HepG2 (cell line): ENCODE data around the gene PAXIP1. TPM values are rescaled to one million over a fixed set of nuclear protein-coding genes. Genes with fewer than 3 reads are reported as not detected.

Experiments
- ATAC-seq: fragments of 200-7000 bp; cut with Tn5 transposase; 3 replicates; pipeline ENCODE4 v1.9.1; 2020; ENCODE audit warnings: mild to moderate bottlenecking, moderate library complexity
- BruUV-seq: library from RNA; stranded (reverse); fragments of 400-500 nt; replicated peaks from 2 replicates; lab custom pipeline; 2021; lab: Mats Ljungman, UMichigan
- CTCF ChIA-PET: fragments of 300-600 bp; formaldehyde crosslinking; extraction: SDS; loops from one replicate; lab custom pipeline; 2021; ENCODE audit warnings: low total read pairs, inconsistent platforms, low intra/inter-chr PET ratio; lab: Yijun Ruan, JAX
- POLR2A ChIA-PET: fragments of 350-600 bp; sonication (Branson Sonifier 250); formaldehyde crosslinking; loops from one replicate; lab custom pipeline; 2020; ENCODE audit warnings: antibody characterized with exemption, inconsistent platforms; lab: Yijun Ruan, JAX
- DNase-seq: peaks from one replicate; pipeline ENCODE4 v3.0.0-alpha.2; 2015; ENCODE audit warnings: low spot score
- FAIRE-seq: peaks from 3 replicates; lab custom pipeline; 2011; peaks lifted over from hg19 to GRCh38; lab: Jason Lieb, UNC
- H2AFZ ChIP-seq: one replicate; pipeline ENCODE4 v1.6.1; 2011; ENCODE audit warnings: low read length, inconsistent platforms
- H3K27ac ChIP-seq: fragments of 300-600 bp; 3 replicates; pipeline ENCODE4 v1.8.0; 2011; ENCODE audit warnings: mixed run types, mild to moderate bottlenecking, mixed read lengths, low read length, inconsistent platforms; ENCODE audit not compliant: insufficient read depth; ENCODE audit errors: extremely low read length
- H3K27me3 ChIP-seq, 2 experiments: fragments of 200-600 bp in 1 of 2; 2 replicates in 1 of 2; 3 replicates in 1 of 2; pipeline versions ENCODE4 v1.6.0 to v1.8.0; 2011; ENCODE audit warnings: low read length in 2 of 2, mild to moderate bottlenecking in 2 of 2, moderate library complexity in 2 of 2, inconsistent platforms in 1 of 2; ENCODE audit not compliant: insufficient read depth in 2 of 2, control insufficient read depth in 1 of 2
- H3K36me3 ChIP-seq, 2 experiments: fragments of 200-600 bp in 1 of 2; replicated peaks in 1 of 2; 2 replicates in 1 of 2; 3 replicates in 1 of 2; pipeline versions ENCODE4 v1.5.1 to v1.8.0; 2011; ENCODE audit warnings: low read length in 2 of 2, inconsistent platforms in 1 of 2; ENCODE audit not compliant: insufficient read depth in 2 of 2, control insufficient read depth in 1 of 2
- H3K4me1 ChIP-seq: 2 replicates; pipeline ENCODE4 v1.5.1; 2012; ENCODE audit warnings: low read length, inconsistent platforms; ENCODE audit not compliant: insufficient read depth
- H3K4me2 ChIP-seq: 2 replicates; pipeline ENCODE4 v1.6.0; 2011; ENCODE audit warnings: low read depth, low read length, inconsistent platforms
- H3K4me3 ChIP-seq, 3 experiments: fragments of 200-600 bp in 1 of 3; sonication (generic), shearing (Covaris generic) in 1 of 3; replicated peaks in 1 of 3; 2 replicates each; pipeline ENCODE4 v1.5.1; 2011 to 2016; ENCODE audit warnings: low read length in 3 of 3, inconsistent platforms in 2 of 3, low read depth in 2 of 3, mild to moderate bottlenecking in 2 of 3, control low read depth in 1 of 3, mixed read lengths in 1 of 3; ENCODE audit not compliant: insufficient read depth in 1 of 3
- H3K79me2 ChIP-seq: one replicate; pipeline ENCODE4 v1.6.1; 2011; ENCODE audit warnings: low read length, inconsistent platforms; ENCODE audit not compliant: insufficient read depth
- H3K9ac ChIP-seq: 2 replicates; pipeline ENCODE4 v1.6.0; 2011; ENCODE audit warnings: mild to moderate bottlenecking, low read depth, low read length, inconsistent platforms; ENCODE audit not compliant: insufficient read depth
- H3K9me3 ChIP-seq: 2 replicates; pipeline ENCODE4 v1.5.1; 2012; ENCODE audit warnings: mild to moderate bottlenecking, low read length
- H4K20me1 ChIP-seq: 2 replicates; pipeline ENCODE4 v1.6.0; 2011; ENCODE audit warnings: inconsistent platforms, mild to moderate bottlenecking, low read length, moderate library complexity; ENCODE audit not compliant: insufficient read depth
- CAMTA2 ChIP-seq: sonication (generic); formaldehyde crosslinking; IDR thresholded peaks from 2 replicates; pipeline ENCODE4 v1.4.0; 2020; ENCODE audit warnings: mild to moderate bottlenecking, missing genetic modification reagents, borderline replicate concordance
- CHD4 ChIP-seq: fragments of 200-600 bp; sonication (generic); IDR thresholded peaks from 2 replicates; pipeline ENCODE4 v1.7.0; 2017; ENCODE audit warnings: mild to moderate bottlenecking, low read length, borderline replicate concordance
- ELF4 ChIP-seq: sonication (generic); formaldehyde crosslinking; IDR thresholded peaks from 2 replicates; pipeline ENCODE4 v1.5.0; 2020; ENCODE audit warnings: missing genetic modification reagents, mild to moderate bottlenecking, moderate library complexity, borderline replicate concordance
- FOSL2 ChIP-seq: sonication (generic); formaldehyde crosslinking; IDR thresholded peaks from 2 replicates; pipeline ENCODE4 v1.4.0; 2020; ENCODE audit warnings: missing genetic modification reagents
- ISX ChIP-seq: sonication (generic); formaldehyde crosslinking; conservative IDR thresholded peaks from 2 replicates; pipeline ENCODE4 v1.5.0; 2020; ENCODE audit warnings: missing genetic modification reagents
- KLF11 ChIP-seq: IDR thresholded peaks from 2 replicates; pipeline ENCODE4 v1.6.1; 2016; ENCODE audit warnings: missing compliant biosample characterization
- NFE2 ChIP-seq: sonication (generic); formaldehyde crosslinking; IDR thresholded peaks from 2 replicates; pipeline ENCODE4 v1.4.0; 2020; ENCODE audit warnings: missing genetic modification reagents
- NONO ChIP-seq, 2 experiments: fragments of 450-650 bp in 1 of 2; sonication (generic) in 1 of 2; formaldehyde crosslinking in 1 of 2; IDR thresholded peaks in 1 of 2; conservative IDR thresholded peaks in 1 of 2; 2 replicates each; pipeline versions ENCODE4 v1.6.1 to v1.8.0; 2017 to 2022; ENCODE audit warnings: mild to moderate bottlenecking in 1 of 2, missing genetic modification reagents in 1 of 2, moderate library complexity in 1 of 2
- PTBP1 ChIP-seq: fragments of 200-400 bp; formaldehyde crosslinking; IDR thresholded peaks from 2 replicates; pipeline ENCODE4 v1.6.1; 2018; ENCODE audit warnings: low read length, low read depth; ENCODE audit not compliant: poor library complexity, severe bottlenecking
- RAD51 ChIP-seq: fragments of 450-650 bp; IDR thresholded peaks from 2 replicates; pipeline ENCODE4 v1.6.1; 2016; ENCODE audit warnings: borderline replicate concordance
- SAP130 ChIP-seq: IDR thresholded peaks from 2 replicates; pipeline ENCODE4 v1.6.1; 2016; ENCODE audit warnings: low read depth
- ZFP36L1 ChIP-seq: sonication (generic); formaldehyde crosslinking; IDR thresholded peaks from 2 replicates; pipeline ENCODE4 v1.8.0; 2022; ENCODE audit warnings: mild to moderate bottlenecking, missing genetic modification reagents, moderate library complexity
- ZNF3 ChIP-seq: IDR thresholded peaks from 2 replicates; pipeline ENCODE4 v1.7.0; 2017; ENCODE audit warnings: inconsistent platforms
- ZNF660 ChIP-seq: sonication (generic); formaldehyde crosslinking; IDR thresholded peaks from 2 replicates; pipeline ENCODE4 v1.5.1; 2020; ENCODE audit warnings: mild to moderate bottlenecking, low read depth, missing genetic modification reagents, borderline replicate concordance
- WGBS: methylation state at CpG from one replicate; pipeline ENCODE4 v1.1.6; 2017; ENCODE audit warnings: low lambda C conversion rate; 5-methylcytosine and 5-hydroxymethylcytosine counted together
- in situ Hi-C: cut with HindIII; loops from 2 replicates; pipeline ENCODE4 v1.10.0; 2017; ENCODE audit warnings: low pct_unique_long_range_greater_than_20kb; ENCODE audit not compliant: extremely low pct_ligation_motif_present
- intact Hi-C: fragments of 100-400 bp; cut with micrococcal nuclease; formaldehyde crosslinking; loops from one replicate; pipeline ENCODE4 v1.10.0; 2022; ENCODE audit not compliant: unreplicated experiment
- polyA plus RNA-seq, 8 experiments: library from polyadenylated mRNA; depleted of rRNA in 3 of 8; stranded (reverse) in 7 of 8; unstranded in 1 of 8; fragments of >200 nt; fragmentation: Illumina TruSeq in 4 of 8; extraction: Trizol in 4 of 8; gene quantifications; 2 replicates each; pipeline versions ENCODE4 v1.2.1 to v1.2.3, GENCODE V29; 2011 to 2016; ENCODE audit warnings: low read depth in 4 of 8, missing spikeins in 1 of 8, mixed read lengths in 1 of 8; ENCODE audit not compliant: insufficient read depth in 1 of 8
- total RNA-seq, 5 experiments: library from RNA; depleted of rRNA; stranded (reverse); fragments of >200 nt; fragmentation: Illumina TruSeq; extraction: Trizol; gene quantifications; 2 replicates each; pipeline ENCODE4 v1.2.3, GENCODE V29; 2016; ENCODE audit warnings: low read depth in 1 of 5
- TF ChIP-seq, protein P1 (sequence below): sonication (generic); formaldehyde crosslinking; IDR thresholded peaks from 2 replicates; pipeline ENCODE4 v1.9.0; 2021; ENCODE audit warnings: missing genetic modification reagents, borderline replicate concordance
- TF ChIP-seq, protein P2 (sequence below): sonication (generic); formaldehyde crosslinking; conservative IDR thresholded peaks from 2 replicates; pipeline ENCODE4 v1.4.0; 2020; ENCODE audit warnings: mild to moderate bottlenecking, missing genetic modification reagents, moderate library complexity
- TF ChIP-seq, protein P3 (sequence below): sonication (generic); formaldehyde crosslinking; IDR thresholded peaks from 2 replicates; pipeline ENCODE4 v1.4.0; 2020; ENCODE audit warnings: missing genetic modification reagents

The PAXIP1 gene
- total and polyA plus RNA-seq, 2 of the 13 experiments (the other 11 are each of a cell fraction or from before 2014, with no cell fraction given): 11.6 to 16.2 TPM

DNA sequence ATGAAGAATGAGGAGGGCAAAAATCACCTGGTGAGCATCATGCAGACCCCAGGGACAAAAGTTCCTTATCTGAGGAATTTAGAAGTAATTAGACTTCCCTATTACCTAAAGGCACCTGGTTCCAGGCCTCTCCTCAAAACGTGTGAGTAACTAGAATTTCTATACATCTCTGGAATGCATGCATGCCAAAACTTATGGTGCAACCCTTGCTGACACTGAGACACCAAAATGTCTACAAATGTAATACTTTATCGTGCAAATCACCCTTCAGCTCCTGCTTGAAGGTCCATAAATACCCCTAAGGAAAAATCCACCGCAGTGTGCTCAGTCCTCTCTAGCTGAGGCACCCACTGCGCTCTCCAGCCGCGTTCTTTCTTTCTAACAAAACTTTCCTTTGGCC, 84.2 kb downstream of the PAXIP1 start:
- no peak for DNase-seq
- Histone ChIP-seq H3K4me1 (no peaks in the 10 kb centered on the region), H3K9me3 (no peaks in the 10 kb centered on the region), H3K4me2 (no peak overlapping the region), H3K36me3 (no peaks in the 10 kb centered on the region), H2AFZ (no peak overlapping the region), H4K20me1 (no peaks in the 10 kb centered on the region), H3K79me2 (no peaks in the 10 kb centered on the region), H3K27me3 (peaks cover 2 to 27% of the 10 kb centered on the region in 2 experiments; a peak in 4 of 5 replicates), H3K27ac (no peak overlapping the region), H3K9ac (no peak overlapping the region), H3K4me3 (no peak overlapping the region)
- intact Hi-C loops (no loop called here), in situ Hi-C loops (no loop called here)
- no peak for FAIRE-seq
- TF ChIP-seq, protein P1, sequence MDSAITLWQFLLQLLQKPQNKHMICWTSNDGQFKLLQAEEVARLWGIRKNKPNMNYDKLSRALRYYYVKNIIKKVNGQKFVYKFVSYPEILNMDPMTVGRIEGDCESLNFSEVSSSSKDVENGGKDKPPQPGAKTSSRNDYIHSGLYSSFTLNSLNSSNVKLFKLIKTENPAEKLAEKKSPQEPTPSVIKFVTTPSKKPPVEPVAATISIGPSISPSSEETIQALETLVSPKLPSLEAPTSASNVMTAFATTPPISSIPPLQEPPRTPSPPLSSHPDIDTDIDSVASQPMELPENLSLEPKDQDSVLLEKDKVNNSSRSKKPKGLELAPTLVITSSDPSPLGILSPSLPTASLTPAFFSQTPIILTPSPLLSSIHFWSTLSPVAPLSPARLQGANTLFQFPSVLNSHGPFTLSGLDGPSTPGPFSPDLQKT (CRISPR knock-in tag): no peak
- no peak for TF ChIP-seq RAD51
- no peak for TF ChIP-seq ZFP36L1 (CRISPR knock-in tag)
- TF ChIP-seq, protein P2, sequence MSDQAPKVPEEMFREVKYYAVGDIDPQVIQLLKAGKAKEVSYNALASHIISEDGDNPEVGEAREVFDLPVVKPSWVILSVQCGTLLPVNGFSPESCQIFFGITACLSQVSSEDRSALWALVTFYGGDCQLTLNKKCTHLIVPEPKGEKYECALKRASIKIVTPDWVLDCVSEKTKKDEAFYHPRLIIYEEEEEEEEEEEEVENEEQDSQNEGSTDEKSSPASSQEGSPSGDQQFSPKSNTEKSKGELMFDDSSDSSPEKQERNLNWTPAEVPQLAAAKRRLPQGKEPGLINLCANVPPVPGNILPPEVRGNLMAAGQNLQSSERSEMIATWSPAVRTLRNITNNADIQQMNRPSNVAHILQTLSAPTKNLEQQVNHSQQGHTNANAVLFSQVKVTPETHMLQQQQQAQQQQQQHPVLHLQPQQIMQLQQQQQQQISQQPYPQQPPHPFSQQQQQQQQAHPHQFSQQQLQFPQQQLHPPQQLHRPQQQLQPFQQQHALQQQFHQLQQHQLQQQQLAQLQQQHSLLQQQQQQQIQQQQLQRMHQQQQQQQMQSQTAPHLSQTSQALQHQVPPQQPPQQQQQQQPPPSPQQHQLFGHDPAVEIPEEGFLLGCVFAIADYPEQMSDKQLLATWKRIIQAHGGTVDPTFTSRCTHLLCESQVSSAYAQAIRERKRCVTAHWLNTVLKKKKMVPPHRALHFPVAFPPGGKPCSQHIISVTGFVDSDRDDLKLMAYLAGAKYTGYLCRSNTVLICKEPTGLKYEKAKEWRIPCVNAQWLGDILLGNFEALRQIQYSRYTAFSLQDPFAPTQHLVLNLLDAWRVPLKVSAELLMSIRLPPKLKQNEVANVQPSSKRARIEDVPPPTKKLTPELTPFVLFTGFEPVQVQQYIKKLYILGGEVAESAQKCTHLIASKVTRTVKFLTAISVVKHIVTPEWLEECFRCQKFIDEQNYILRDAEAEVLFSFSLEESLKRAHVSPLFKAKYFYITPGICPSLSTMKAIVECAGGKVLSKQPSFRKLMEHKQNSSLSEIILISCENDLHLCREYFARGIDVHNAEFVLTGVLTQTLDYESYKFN (CRISPR knock-in tag): no peak
- no peak for TF ChIP-seq ZNF660
- no peak for TF ChIP-seq ISX (CRISPR knock-in tag)
- no peak for TF ChIP-seq NFE2 (CRISPR knock-in tag)
- TF ChIP-seq ZNF3 (CRISPR knock-in tag): no peak
- no peak for TF ChIP-seq CAMTA2 (CRISPR knock-in tag)
- no peak for TF ChIP-seq CHD4
- TF ChIP-seq SAP130: no peak
- TF ChIP-seq NONO (IDR thresholded peaks at IDR 0.05): no peak
- TF ChIP-seq NONO (CRISPR knock-in tag; conservative IDR thresholded peaks at IDR 0.05): no peak
- no peak for TF ChIP-seq KLF11
- no peak for TF ChIP-seq FOSL2 (CRISPR knock-in tag)
- no peak for TF ChIP-seq PTBP1
- no peak for TF ChIP-seq ELF4
- TF ChIP-seq, protein P3, sequence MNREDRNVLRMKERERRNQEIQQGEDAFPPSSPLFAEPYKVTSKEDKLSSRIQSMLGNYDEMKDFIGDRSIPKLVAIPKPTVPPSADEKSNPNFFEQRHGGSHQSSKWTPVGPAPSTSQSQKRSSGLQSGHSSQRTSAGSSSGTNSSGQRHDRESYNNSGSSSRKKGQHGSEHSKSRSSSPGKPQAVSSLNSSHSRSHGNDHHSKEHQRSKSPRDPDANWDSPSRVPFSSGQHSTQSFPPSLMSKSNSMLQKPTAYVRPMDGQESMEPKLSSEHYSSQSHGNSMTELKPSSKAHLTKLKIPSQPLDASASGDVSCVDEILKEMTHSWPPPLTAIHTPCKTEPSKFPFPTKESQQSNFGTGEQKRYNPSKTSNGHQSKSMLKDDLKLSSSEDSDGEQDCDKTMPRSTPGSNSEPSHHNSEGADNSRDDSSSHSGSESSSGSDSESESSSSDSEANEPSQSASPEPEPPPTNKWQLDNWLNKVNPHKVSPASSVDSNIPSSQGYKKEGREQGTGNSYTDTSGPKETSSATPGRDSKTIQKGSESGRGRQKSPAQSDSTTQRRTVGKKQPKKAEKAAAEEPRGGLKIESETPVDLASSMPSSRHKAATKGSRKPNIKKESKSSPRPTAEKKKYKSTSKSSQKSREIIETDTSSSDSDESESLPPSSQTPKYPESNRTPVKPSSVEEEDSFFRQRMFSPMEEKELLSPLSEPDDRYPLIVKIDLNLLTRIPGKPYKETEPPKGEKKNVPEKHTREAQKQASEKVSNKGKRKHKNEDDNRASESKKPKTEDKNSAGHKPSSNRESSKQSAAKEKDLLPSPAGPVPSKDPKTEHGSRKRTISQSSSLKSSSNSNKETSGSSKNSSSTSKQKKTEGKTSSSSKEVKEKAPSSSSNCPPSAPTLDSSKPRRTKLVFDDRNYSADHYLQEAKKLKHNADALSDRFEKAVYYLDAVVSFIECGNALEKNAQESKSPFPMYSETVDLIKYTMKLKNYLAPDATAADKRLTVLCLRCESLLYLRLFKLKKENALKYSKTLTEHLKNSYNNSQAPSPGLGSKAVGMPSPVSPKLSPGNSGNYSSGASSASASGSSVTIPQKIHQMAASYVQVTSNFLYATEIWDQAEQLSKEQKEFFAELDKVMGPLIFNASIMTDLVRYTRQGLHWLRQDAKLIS (CRISPR knock-in tag): no peak
- POLR2A ChIA-PET: no interaction called here
- ATAC-seq: no peak
- CTCF ChIA-PET: no interaction called here
- no TSS peak for BruUV-seq
- 65% methylated on average over 6 of the region's 6 CpGs for WGBS
